Superior temporal gyrus (tissue), 1 donor: ENCODE measurements around the gene MS4A2.
"Not testable (repeated sequence)": the region's sequence is repeated elsewhere in the genome, so short reads cannot be mapped to it uniquely, and the experiment has no call there.

ENCODE experiments used
- DNase-seq: peaks from one replicate; pipeline ENCODE4 v3.0.0-alpha.2; 2016; ENCODE audit errors: extremely low spot score

The MS4A2 gene

GRCh38 chr11:60088364-60088763 lies at the start of gene MS4A2:
MS4A2 (plus strand) TSS chr11:60088664; CDS start chr11:60088766, 102 bp downstream.
- DNase-seq = no peak

DNA sequence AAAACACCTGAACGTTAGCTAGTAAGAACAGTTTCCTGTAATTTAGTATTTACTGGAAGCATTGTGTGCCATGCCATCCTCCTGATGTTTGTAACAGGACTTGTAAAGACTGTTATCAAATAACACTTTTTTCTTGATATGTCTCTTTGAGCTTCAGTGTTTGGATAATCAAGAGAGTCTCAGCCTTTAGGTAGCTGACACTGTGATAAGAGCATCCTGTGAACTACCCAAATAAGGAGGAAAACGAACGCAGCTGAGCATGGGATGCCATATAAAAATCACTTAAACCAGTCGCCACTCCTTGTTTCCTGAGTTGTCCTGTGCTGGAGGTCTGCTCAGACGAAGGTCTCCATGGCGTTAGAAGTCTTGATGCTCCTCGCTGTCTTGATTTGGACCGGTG lies 48.4 kb upstream of the MS4A2 start, which contains the start of gene OOSP2:
Gene OOSP2, plus strand, starts transcription at position 301 of the 400 bp plus-strand sequence. Its CDS starts 51 bp downstream, at position 352.
- DNase-seq = no peak

DNA sequence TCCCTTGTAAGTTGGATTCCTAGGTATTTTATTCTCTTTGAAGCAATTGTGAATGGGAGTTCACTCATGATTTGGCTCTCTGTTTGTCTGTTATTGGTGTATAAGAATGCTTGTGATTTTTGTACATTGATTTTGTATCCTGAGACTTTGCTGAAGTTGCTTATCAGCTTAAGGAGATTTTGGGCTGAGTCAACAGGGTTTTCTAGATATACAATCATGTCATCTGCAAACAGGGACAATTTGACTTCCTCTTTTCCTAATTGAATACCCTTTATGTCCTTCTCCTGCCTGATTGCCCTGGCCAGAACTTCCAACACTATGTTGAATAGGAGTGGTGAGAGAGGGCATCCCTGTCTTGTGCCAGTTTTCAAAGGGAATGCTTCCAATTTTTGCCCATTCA lies 38.0 kb upstream of the MS4A2 start:
- not testable (repeated sequence) for DNase-seq

DNA sequence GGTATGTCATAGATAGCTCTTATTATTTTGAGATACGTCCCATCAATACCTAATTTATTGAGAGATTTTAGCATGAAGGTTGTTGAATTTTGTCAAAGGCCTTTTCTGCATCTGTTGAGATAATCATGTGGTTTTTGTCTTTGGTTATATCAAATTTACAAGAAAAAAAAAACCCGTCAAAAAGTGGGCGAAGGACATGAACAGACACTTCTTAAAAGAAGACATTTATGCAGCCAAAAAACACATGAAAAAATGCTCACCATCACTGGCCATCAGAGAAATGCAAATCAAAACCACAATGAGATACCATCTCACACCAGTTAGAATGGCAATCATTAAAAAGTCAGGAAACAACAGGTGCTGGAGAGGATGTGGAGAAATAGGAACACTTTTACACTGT lies 37.6 kb upstream of the MS4A2 start:
- DNase-seq = not testable (repeated sequence)

GRCh38 chr11:60056349-60056969 lies 32.0 kb upstream of the MS4A2 start, which contains the start of gene MS4A3:
MS4A3 (plus strand) TSS chr11:60056665; CDS start chr11:60061161, 4,496 bp downstream.
- DNase-seq = no peak

GRCh38 chr11:60059052-60059451 lies 29.4 kb upstream of the MS4A2 start:
- no peak for DNase-seq

GRCh38 chr11:60059521-60060240 lies 28.8 kb upstream of the MS4A2 start:
- no peak for DNase-seq

DNA sequence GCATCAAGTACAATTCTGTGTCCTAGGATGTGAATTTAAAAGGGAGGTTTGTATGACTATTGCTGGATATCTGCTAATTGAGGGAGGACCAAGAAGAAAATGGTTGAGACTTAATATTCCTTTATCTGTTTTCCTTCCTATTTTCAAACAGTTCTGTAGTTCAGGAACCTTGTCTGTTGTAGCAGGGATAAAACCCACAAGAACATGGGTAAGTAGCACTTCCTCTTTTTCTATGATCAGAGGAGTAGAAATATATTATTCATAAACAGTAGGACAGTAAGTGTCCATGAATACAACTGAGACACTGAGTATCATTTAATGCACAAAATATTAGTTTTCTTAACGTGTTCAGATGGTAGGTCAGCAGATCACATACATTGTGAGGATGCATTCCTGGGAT lies 24.4 kb upstream of the MS4A2 start:
- no peak for DNase-seq

DNA sequence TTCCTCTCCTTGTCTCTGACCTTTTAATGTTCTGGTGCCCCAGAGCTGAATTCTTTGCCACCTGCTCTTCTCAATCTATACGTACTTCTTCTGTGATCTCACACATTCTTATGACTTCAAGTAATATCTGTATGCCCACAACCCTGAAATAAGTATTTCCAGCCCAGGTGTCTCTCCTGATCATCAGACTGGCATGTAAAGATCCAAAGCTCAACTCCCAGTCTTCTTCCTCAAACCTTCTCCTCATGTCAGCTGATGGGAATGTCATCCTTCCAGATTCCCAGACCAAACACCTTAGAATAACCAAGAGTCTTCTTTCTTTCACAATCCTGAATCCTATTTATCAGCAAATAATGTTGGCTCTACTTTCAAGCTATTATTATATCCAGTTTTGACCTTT lies 22.7 kb upstream of the MS4A2 start:
- no peak for DNase-seq

- no peak for DNase-seq
These were observed 19.0 kb upstream of the MS4A2 start for GRCh38 chr11:60069450-60069849.

DNA sequence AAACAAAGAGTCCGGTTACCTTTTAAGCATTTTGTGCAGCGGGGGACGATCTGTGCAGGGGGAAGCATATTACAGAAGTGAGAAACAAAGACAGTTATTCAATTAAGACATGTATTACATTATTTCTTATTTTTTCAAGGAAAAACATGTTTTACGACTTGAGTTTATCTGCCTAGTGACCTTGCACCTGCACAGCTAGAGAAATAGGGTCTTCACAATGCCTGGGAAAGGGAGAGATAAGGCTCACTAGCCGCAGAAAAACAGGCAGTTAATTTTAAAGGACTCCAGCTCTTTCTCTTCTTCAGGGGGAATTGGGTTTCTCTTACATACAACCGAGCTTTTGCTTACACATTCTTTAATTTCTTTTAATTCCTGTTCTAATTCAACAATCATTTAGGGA lies 16.8 kb upstream of the MS4A2 start:
- DNase-seq = not testable (repeated sequence)

DNA sequence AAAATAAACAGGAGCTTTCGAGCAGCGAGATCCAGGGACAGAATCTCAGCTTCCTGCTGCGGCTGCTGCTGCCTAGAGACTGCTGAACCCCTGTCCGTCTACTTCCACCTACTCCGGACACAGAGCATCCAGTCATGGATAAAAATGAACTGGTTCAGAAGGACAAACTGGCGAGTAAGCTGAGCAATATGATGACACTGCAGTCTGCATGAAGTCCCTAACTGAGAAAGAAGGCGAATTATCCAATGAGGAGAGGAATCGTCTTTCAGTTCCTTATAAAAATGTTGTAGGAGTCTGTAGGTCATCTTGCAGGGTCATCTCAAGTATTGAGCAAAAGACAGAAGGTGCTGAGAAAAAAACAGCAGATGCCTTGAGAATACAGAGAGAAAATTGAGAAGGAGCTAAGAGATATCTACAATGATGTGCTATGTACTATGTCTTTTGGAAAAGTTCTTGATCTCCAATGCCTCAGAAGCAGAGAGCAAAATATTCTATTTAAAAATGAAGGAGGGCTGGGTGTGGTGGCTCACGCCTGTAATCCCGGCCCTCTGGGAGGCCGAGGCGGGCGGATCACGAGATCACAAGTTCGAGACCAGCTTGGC lies 11.1 kb upstream of the MS4A2 start:
- DNase-seq = no peak

DNA sequence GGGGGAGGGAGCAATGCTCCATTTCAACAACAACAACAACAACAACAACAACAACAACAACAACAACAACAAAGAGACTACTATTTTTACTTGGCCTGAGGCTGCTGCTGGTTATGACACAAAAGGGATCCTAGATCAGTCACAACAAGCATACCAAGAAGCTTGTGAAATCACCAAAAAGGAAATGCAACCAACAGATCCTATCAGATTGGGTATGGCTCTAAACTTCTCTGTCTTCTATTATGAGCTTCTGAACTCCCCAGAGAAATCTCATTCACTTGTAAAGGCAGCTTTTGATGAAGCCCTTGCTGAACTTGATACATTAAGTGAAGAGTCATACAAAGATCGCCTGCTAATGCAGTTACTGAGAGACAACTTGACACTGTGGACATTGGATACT lies 10.5 kb upstream of the MS4A2 start:
- no peak for DNase-seq

DNA sequence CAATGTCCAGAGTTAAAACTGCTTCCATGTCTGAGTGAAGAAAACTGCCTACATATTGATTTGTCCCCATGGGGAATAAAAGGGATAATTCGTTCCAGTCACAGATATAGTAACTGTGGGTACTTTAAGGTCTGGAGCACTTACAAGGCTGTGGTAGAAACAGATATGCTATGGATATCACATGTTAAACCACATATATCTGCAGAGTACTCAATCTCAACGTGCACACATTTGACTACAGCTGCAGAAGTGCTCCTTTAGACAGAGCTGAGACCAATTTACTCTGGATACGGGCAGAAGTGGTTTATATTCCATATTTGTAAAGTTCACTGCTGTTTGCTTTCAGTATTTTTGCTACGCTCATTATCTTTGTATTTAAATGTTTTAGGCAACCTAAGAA lies 9.7 kb upstream of the MS4A2 start:
- DNase-seq = no peak

- DNase-seq = no peak
These were observed 7.9 kb upstream of the MS4A2 start for GRCh38 chr11:60080535-60080934.

DNA sequence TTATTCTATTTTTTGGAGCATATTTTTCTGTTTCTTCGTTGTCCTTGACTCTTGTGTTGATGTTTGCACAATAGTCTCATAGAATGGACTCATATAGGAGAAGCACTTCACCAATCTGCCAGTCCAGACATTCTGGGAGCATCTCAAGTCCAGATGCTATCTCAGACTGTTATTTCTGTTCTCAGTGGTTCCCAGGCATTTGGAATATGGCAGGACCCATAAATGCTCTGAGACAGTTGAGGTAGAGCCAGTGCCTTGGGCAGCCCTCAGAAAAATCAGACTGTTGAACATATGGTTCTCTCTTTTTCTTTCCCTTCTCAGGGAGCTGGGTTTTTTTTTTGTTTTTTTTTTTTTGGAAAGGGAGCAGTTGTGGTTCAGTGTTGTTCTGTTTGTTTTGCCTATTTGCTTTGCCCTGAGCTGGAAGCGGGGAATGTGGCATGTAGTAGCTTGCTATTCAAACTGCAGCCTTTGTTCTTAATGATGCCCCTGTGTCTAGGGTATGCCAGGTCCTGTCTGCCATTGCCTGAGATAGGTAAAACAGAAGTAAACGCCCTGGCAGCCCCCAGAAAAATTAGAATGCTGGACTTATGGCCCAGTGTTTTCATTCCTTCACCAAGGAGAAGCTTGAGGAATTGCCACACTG lies 3.7 kb upstream of the MS4A2 start:
- DNase-seq = no peak

GRCh38 chr11:60085909-60086308 lies 2.6 kb upstream of the MS4A2 start:
- DNase-seq = no peak

GRCh38 chr11:60087239-60087638 lies 1.2 kb upstream of the MS4A2 start:
- DNase-seq = no peak

DNA sequence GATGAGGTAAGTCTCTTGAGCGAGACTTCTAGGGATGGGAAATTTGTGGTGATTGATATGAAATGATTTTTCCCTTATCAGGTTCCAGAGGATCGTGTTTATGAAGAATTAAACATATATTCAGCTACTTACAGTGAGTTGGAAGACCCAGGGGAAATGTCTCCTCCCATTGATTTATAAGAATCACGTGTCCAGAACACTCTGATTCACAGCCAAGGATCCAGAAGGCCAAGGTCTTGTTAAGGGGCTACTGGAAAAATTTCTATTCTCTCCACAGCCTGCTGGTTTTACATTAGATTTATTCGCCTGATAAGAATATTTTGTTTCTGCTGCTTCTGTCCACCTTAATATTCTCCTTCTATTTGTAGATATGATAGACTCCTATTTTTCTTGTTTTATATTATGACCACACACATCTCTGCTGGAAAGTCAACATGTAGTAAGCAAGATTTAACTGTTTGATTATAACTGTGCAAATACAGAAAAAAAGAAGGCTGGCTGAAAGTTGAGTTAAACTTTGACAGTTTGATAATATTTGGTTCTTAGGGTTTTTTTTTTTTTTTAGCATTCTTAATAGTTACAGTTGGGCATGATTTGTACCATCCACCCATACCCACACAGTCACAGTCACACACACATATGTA lies 7.1 kb downstream of the MS4A2 start:
- no peak for DNase-seq

DNA sequence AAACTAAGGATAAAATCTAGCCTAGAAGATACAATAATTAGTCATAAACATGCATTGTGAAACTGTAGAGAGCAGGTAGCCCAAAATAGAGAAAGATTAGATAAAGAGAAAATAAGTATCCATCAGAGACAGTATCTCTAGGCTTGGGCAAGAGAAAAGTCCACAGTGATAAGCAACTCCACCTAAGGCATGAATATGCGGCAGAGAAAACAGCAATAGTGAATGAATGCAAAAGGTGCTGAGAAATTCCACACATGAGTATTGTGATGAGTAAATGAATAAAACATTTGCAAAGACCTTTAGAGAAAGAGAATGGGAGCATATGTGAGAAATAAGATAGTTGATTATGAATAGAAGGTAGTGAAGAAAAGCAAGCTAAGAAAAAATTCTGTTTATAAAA lies 8.7 kb downstream of the MS4A2 start:
- no peak for DNase-seq

DNA sequence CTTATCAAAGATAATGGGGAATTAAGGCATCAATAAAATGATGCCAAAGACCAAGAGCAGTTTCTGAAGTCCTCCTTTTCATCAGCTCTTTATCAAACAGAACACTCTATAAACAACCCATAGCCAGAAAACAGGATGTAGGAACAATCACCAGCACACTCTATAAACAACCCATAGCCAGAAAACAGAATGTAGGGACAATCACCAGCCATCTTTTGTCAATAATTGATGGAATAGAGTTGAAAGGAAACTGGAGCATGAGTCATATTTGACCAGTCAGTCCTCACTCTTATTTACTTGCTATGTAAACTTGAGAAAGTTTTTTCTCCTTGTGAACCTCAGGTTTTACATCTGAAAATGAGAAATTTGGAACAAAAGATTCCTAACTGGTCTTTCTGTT lies 10.0 kb downstream of the MS4A2 start:
- no peak for DNase-seq

DNA sequence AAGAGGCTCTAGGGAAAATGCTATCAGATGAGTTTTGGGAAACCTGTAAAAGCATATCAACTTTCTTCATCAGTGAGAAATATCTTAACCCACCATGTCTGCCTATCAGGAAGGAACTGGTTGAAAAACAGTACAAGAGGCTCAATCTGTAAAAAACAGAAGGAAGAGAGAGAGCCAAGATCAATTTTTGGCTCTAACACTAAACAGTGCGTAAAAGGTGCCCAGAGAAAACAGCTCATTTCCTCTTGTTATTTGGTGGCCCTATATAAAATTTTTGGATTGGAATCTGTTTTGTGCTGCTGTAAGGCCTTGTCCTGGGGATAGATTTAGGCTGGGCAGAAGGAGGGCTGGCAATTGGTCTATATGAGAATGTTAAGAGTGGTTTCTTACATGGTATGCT lies 12.1 kb downstream of the MS4A2 start:
- DNase-seq = no peak
